Vagina (tissue), 2 donors: Measurements from ENCODE around the gene HPS5.
"Not testable (repeated sequence)": the region's sequence is repeated elsewhere in the genome, so short reads cannot be mapped to it uniquely, and the experiment has no call there.

Experiments
- POLR2AphosphoS5 ChIP-seq, 2 donors: sonication (generic); formaldehyde crosslinking; IDR thresholded peaks; one replicate each; pipeline ENCODE4 v1.9.0; 2017; ENCODE audit warnings: antibody characterized with exemption in 2 of 2, mild to moderate bottlenecking in 2 of 2, low read depth in 1 of 2; ENCODE audit not compliant: insufficient read depth in 1 of 2
- TF ChIP-seq, protein P1 (sequence below), 3 experiments: fragments of 450-650 bp in 2 of 3; fragments of 200-600 bp in 1 of 3; sonication (generic) in 1 of 3; IDR thresholded peaks; one replicate each; pipeline ENCODE4 v1.5.1; 2017 to 2019; ENCODE audit warnings: antibody characterized with exemption in 3 of 3, mild to moderate bottlenecking in 2 of 3, moderate library complexity in 2 of 3

DNA sequence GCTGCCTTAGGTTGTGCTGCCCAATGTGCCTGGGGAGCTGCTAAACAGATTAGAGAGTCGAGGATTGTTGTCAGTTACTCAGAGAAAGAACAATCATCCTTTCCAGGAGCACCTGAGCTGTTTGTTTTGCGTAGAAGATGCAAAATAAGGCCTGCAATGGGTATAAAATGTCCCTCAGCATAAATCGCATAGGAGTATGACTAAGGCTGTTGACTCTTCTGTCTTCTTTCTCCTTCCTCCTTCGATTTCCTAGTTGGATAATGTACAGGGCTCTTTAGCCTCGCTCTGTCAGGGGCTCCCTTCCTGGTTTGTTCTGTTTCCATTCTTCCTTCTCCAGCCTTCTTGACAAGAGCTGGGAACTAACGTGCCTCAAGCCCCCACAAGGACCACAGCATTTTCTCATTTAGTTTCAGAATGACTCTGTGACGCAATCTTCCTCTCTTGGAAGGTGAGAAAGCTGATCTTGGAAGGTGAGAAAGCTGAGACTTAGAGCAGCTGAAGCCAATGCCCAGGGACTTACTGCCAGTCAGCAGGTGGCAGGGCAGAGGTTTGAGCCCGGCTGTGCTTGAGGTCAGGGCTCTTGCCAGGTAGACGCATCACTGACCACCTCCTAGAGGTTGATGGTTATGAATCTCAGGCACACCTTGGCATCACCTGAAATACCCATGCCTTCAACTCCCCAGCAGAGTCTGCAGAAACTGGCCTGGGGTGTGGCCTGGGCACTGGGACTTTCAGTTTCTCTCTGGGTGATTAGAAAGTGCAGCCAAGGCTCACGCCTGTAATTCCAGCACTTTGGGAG, 54.4 kb downstream of the HPS5 start:
- TF ChIP-seq, protein P1, sequence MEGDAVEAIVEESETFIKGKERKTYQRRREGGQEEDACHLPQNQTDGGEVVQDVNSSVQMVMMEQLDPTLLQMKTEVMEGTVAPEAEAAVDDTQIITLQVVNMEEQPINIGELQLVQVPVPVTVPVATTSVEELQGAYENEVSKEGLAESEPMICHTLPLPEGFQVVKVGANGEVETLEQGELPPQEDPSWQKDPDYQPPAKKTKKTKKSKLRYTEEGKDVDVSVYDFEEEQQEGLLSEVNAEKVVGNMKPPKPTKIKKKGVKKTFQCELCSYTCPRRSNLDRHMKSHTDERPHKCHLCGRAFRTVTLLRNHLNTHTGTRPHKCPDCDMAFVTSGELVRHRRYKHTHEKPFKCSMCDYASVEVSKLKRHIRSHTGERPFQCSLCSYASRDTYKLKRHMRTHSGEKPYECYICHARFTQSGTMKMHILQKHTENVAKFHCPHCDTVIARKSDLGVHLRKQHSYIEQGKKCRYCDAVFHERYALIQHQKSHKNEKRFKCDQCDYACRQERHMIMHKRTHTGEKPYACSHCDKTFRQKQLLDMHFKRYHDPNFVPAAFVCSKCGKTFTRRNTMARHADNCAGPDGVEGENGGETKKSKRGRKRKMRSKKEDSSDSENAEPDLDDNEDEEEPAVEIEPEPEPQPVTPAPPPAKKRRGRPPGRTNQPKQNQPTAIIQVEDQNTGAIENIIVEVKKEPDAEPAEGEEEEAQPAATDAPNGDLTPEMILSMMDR (IDR thresholded peaks at IDR 0.05): not testable (repeated sequence)
- not testable (repeated sequence) for TF ChIP-seq POLR2AphosphoS5 (IDR thresholded peaks at IDR 0.05; ENCODE audit: insufficient read depth in 1 of 2, low read depth in 1 of 2)
